Vagina (tissue), 2 donors: Measurements from ENCODE around the gene TRPV6.

ENCODE experiments used
- POLR2A ChIP-seq, 2 donors: fragments of 450-650 bp; IDR thresholded peaks; one replicate each; pipeline ENCODE4 v1.6.1; 2017; ENCODE audit warnings: antibody characterized with exemption in 2 of 2, mild to moderate bottlenecking in 2 of 2, moderate library complexity in 2 of 2
- POLR2AphosphoS5 ChIP-seq, 2 donors: sonication (generic); formaldehyde crosslinking; IDR thresholded peaks; one replicate each; pipeline ENCODE4 v1.9.0; 2017; ENCODE audit warnings: antibody characterized with exemption in 2 of 2, mild to moderate bottlenecking in 2 of 2, low read depth in 1 of 2; ENCODE audit not compliant: insufficient read depth in 1 of 2
- TF ChIP-seq, protein P1 (sequence below), 3 experiments: fragments of 450-650 bp in 2 of 3; fragments of 200-600 bp in 1 of 3; sonication (generic) in 1 of 3; IDR thresholded peaks; one replicate each; pipeline ENCODE4 v1.5.1; 2017 to 2019; ENCODE audit warnings: antibody characterized with exemption in 3 of 3, mild to moderate bottlenecking in 2 of 3, moderate library complexity in 2 of 3

DNA sequence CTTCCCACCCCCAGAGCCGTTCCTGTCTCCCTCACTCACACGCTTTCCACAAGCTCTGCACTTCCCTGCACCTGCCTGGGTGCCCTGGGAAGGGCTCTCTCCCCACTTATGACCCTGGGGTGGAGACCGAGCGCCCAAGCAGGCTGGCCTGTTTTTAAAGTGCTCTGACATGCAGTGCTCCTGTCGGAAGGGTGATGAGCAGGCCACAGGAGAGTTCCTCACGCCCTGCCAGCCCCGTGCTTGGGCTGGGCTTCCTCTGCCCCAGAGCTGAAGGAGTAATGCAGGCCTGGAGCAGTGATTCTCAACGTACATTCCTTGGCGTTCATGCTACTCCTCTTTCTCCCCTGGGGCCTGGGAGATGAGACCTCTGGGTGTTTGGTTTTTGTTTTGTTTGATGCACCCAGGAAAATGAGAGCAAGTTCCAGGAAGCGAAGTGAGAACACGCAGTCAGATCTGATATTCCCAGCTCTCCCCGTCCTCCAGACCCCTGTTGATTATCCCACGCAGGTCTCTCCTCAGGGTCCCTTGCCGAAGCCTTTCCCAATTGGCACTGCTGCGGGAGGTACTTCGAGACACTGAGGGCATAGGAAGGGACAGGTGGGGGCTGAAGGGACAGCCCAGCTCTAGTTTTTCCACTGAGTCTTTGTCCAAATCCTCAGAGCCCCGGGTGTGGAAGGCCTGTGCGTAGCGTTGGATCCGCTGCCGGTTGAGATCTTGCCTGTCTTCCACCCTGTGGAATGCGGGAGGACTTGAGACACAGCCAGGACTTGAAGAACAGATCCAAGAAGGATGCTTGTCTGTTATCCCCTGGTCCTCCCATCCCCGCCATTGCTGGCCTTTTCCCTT is 14.1 kb downstream of the TRPV6 start:
- no peak for TF ChIP-seq POLR2A (IDR thresholded peaks at IDR 0.05)
- TF ChIP-seq, protein P1, sequence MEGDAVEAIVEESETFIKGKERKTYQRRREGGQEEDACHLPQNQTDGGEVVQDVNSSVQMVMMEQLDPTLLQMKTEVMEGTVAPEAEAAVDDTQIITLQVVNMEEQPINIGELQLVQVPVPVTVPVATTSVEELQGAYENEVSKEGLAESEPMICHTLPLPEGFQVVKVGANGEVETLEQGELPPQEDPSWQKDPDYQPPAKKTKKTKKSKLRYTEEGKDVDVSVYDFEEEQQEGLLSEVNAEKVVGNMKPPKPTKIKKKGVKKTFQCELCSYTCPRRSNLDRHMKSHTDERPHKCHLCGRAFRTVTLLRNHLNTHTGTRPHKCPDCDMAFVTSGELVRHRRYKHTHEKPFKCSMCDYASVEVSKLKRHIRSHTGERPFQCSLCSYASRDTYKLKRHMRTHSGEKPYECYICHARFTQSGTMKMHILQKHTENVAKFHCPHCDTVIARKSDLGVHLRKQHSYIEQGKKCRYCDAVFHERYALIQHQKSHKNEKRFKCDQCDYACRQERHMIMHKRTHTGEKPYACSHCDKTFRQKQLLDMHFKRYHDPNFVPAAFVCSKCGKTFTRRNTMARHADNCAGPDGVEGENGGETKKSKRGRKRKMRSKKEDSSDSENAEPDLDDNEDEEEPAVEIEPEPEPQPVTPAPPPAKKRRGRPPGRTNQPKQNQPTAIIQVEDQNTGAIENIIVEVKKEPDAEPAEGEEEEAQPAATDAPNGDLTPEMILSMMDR (IDR thresholded peaks at IDR 0.05), result no peak
- TF ChIP-seq POLR2AphosphoS5 (IDR thresholded peaks at IDR 0.05; ENCODE audit: insufficient read depth in 1 of 2, low read depth in 1 of 2), result no peak
